B cell (primary cell): ENCODE results near the gene ABHD16A. TPM values are rescaled to one million over a fixed set of nuclear protein-coding genes. Genes with fewer than 3 reads are reported as not detected.

ENCODE experiments used
- ATAC-seq: fragments of 200-7000 bp; cut with Tn5 transposase; one replicate; pipeline ENCODE4 v1.10.0; 2021; ENCODE audit warnings: low read depth, mild to moderate bottlenecking, moderate number of reproducible peaks, moderate library complexity
- CTCF ChIA-PET: fragments of 350-600 bp; sonication (Branson Sonifier 250); formaldehyde crosslinking; loops from one replicate; lab custom pipeline; 2021; ENCODE audit warnings: antibody characterized with exemption, inconsistent platforms; lab: Charles Lee
- POLR2A ChIA-PET: fragments of 350-600 bp; sonication (Branson Sonifier 250); formaldehyde crosslinking; loops from one replicate; lab custom pipeline; 2021; ENCODE audit warnings: antibody characterized with exemption; lab: Charles Lee
- DNase-seq: peaks from one replicate; pipeline ENCODE4 v3.0.0; 2013
- H2AFZ ChIP-seq: 2 replicates; pipeline ENCODE4 v1.6.1; 2012; ENCODE audit warnings: mild to moderate bottlenecking, low read depth, low read length; ENCODE audit not compliant: insufficient read depth, poor library complexity, severe bottlenecking
- H3K27ac ChIP-seq, 2 donors: 1 replicate in 1 of 2; 2 replicates in 1 of 2; pipeline ENCODE4 v1.5.1; 2012 to 2013; ENCODE audit warnings: low read length in 2 of 2, mild to moderate bottlenecking in 2 of 2, moderate library complexity in 1 of 2
- H3K27me3 ChIP-seq, 4 experiments: fragments of 200-600 bp in 1 of 4; sonication (generic) in 1 of 4; replicated peaks in 1 of 4; 1 replicate in 2 of 4; 2 replicates in 2 of 4; pipeline versions ENCODE4 v1.6.1 to v1.7.0; 2013 to 2016; ENCODE audit warnings: low read length in 3 of 4, mild to moderate bottlenecking in 2 of 4, mixed read lengths in 1 of 4, moderate library complexity in 1 of 4; ENCODE audit not compliant: insufficient read depth in 4 of 4, control insufficient read depth in 3 of 4; ENCODE audit errors: control extremely low read depth in 1 of 4
- H3K36me3 ChIP-seq, 2 experiments: replicated peaks in 1 of 2; 1 replicate in 1 of 2; 2 replicates in 1 of 2; pipeline versions ENCODE4 v1.6.1 to v1.7.1; 2013; ENCODE audit warnings: low read length in 1 of 2; ENCODE audit not compliant: insufficient read depth in 2 of 2, control insufficient read depth in 1 of 2; ENCODE audit errors: control extremely low read depth in 1 of 2, extremely low read depth in 1 of 2
- H3K4me1 ChIP-seq, 2 donors: fragments of 200-600 bp in 1 of 2; sonication (generic) in 1 of 2; 1 replicate in 1 of 2; 2 replicates in 1 of 2; pipeline versions ENCODE4 v1.5.1 to v1.6.1; 2013 to 2017; ENCODE audit warnings: low read length in 2 of 2; ENCODE audit not compliant: control insufficient read depth in 2 of 2, insufficient read depth in 2 of 2
- H3K4me2 ChIP-seq: replicated peaks from 2 replicates; pipeline ENCODE3; 2012; ENCODE audit warnings: mild to moderate bottlenecking, low read depth, low read length; ENCODE audit not compliant: poor library complexity, severe bottlenecking
- H3K4me3 ChIP-seq, 5 experiments: fragments of 200-600 bp in 1 of 5; sonication (generic) in 1 of 5; 1 replicate in 3 of 5; 2 replicates in 2 of 5; pipeline versions ENCODE4 v1.5.1 to v1.7.0; 2011 to 2016; ENCODE audit warnings: low read length in 4 of 5, mild to moderate bottlenecking in 4 of 5, low read depth in 2 of 5, control low read depth in 1 of 5, moderate library complexity in 1 of 5; ENCODE audit not compliant: insufficient read depth in 1 of 5; ENCODE audit errors: control extremely low read depth in 1 of 5, extremely low read depth in 1 of 5
- H3K79me2 ChIP-seq: fragments of 200-600 bp; sonication (generic); one replicate; pipeline ENCODE4 v1.6.0; 2016; ENCODE audit warnings: low read length; ENCODE audit not compliant: control insufficient read depth, insufficient read depth
- H3K9ac ChIP-seq: fragments of 200-600 bp; sonication (generic); 2 replicates; pipeline ENCODE4 v1.6.1; 2017; ENCODE audit warnings: mild to moderate bottlenecking, low read length, moderate library complexity
- H3K9me3 ChIP-seq, 3 donors: one replicate each; pipeline versions ENCODE4 v1.6.1 to v1.7.1; 2013; ENCODE audit warnings: low read length in 2 of 3; ENCODE audit not compliant: control insufficient read depth in 2 of 3, insufficient read depth in 1 of 3; ENCODE audit errors: control extremely low read depth in 1 of 3
- H4K20me1 ChIP-seq: 2 replicates; pipeline ENCODE4 v1.6.0; 2012; ENCODE audit warnings: mild to moderate bottlenecking, low read length; ENCODE audit not compliant: insufficient read depth, control insufficient read depth, poor library complexity, severe bottlenecking
- H3K27ac Mint-ChIP-seq: one replicate; pipeline ENCODE4 v1.8.0; 2021; ENCODE audit warnings: mixed read lengths
- H3K27me3 Mint-ChIP-seq: one replicate; pipeline ENCODE4 v1.8.0; 2021; ENCODE audit warnings: mixed read lengths
- H3K4me1 Mint-ChIP-seq: one replicate; pipeline ENCODE4 v1.8.0; 2021; ENCODE audit warnings: mixed read lengths
- H3K4me3 Mint-ChIP-seq: one replicate; pipeline ENCODE4 v1.8.0; 2021; ENCODE audit warnings: mixed read lengths
- H3K9me3 Mint-ChIP-seq: one replicate; pipeline ENCODE4 v1.8.0; 2022; ENCODE audit warnings: mixed read lengths; ENCODE audit not compliant: insufficient read depth
- CTCF ChIP-seq: fragments of 200-600 bp; IDR thresholded peaks from one replicate; pipeline ENCODE4 v1.8.0; 2022; ENCODE audit warnings: antibody characterized with exemption, mild to moderate bottlenecking
- EZH2 ChIP-seq: IDR thresholded peaks from 2 replicates; pipeline ENCODE4 v1.6.1; 2012; ENCODE audit warnings: borderline replicate concordance, low read depth, mild to moderate bottlenecking, moderate library complexity, low read length; ENCODE audit not compliant: insufficient read depth, poor library complexity, severe bottlenecking
- WGBS: methylation state at CpG from one replicate; pipeline ENCODE4 v1.1.5; 2013; ENCODE audit warnings: missing lambda C conversion rate; ENCODE audit not compliant: insufficient coverage; 5-methylcytosine and 5-hydroxymethylcytosine counted together
- intact Hi-C: fragments of 100-400 bp; cut with micrococcal nuclease; formaldehyde crosslinking; loops from one replicate; pipeline ENCODE4 v1.10.0; 2022
- polyA plus RNA-seq: library from polyadenylated mRNA; depleted of rRNA; stranded (reverse); fragments of >200 nt; gene quantifications from 2 replicates; pipeline ENCODE4 v1.2.3, GENCODE V29; 2012
- total RNA-seq, 2 donors: library from RNA; stranded (reverse); fragments of 120-200 nt in 1 of 2; gene quantifications; 1 replicate in 1 of 2; 2 replicates in 1 of 2; pipeline versions ENCODE4 v1.2.3 to v1.2.4, GENCODE V29; 2013 to 2022

The ABHD16A gene
- total and polyA plus RNA-seq, 2 donors (not counting 1 experiment from before 2014, with no cell fraction given): 78.3 to 97.5 TPM

- TF ChIP-seq CTCF: no peak
- TF ChIP-seq EZH2: no peak
- no peak for ATAC-seq
- Mint-ChIP-seq H3K9me3 (no peaks in the 10 kb centered on the region), H3K27me3 (no peaks in the 10 kb centered on the region), H3K4me3 (no peak overlapping the region), H3K4me1 (peaks cover 17% of the 10 kb centered on the region), H3K27ac (peak overlapping the region; percentile 56)
- Histone ChIP-seq H3K4me3 (no peak overlapping the region), H3K4me1 (peaks cover 10 to 18% of the 10 kb centered on the region in 2 donors), H4K20me1 (no peaks in the 10 kb centered on the region), H3K27me3 (no peaks in the 10 kb centered on the region), H3K4me2 (peak overlapping the region; percentile 36), H2AFZ (no peak overlapping the region), H3K79me2 (no peaks in the 10 kb centered on the region), H3K9me3 (no peaks in the 10 kb centered on the region), H3K36me3 (peaks cover 0 to 81% of the 10 kb centered on the region in 2 experiments), H3K27ac (peak overlapping the region in 1 of 2 donors; percentile 32), H3K9ac (no peak overlapping the region)
- intact Hi-C loops: no loop called here
- ChIA-PET POLR2A (interaction anchor here (0.5 kb wide), 1 partner anchor 160 kb away, joined by 6 read pairs; no protein-coding TSS in a partner anchor), CTCF (no interaction called here)
- 96% methylated on average over 6 of the region's 11 CpGs for WGBS
- no peak for DNase-seq
These were observed 13.6 kb downstream of the ABHD16A start for GRCh38 chr6:31689249-31690110.
